ENCODE results near the gene SLC16A4.

Gene SLC16A4

DNA sequence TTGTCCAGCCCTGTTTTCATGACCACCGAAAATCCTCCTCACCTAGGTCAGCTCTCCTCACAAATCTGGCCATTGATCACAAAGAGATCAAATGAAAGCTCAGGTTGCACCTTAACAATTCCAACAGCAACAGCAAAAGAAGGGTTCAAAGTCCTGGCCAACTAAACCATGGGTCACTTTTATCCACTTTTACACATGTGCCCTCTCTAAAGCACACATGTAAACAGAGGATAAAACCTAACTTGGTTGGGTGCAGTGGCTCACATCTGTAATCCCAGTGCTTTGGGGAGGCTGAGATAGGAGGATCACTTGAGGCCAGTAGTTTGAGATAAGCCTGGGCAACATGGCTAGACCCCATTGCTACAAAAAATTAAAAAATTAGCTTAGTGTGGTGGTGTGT is 55.6 kb downstream of the SLC16A4 start:
- no peak for ATAC-seq
- no peak for DNase-seq
- H3K4me1 Mint-ChIP-seq, result peaks cover 28% of the 10 kb centered on the region
- no peak overlapping the region for H3K27ac Mint-ChIP-seq
- H3K4me3 Mint-ChIP-seq, result no peak overlapping the region
- H3K9me3 Mint-ChIP-seq, result no peaks in the 10 kb centered on the region
- H3K27me3 Mint-ChIP-seq, result no peaks in the 10 kb centered on the region

GRCh38 chr1:110328700-110329099 is 62.1 kb downstream of the SLC16A4 start:
- Mint-ChIP-seq H3K4me3 (no peak overlapping the region), H3K4me1 (peaks cover 4% of the 10 kb centered on the region), H3K27me3 (no peaks in the 10 kb centered on the region), H3K27ac (no peak overlapping the region), H3K9me3 (no peaks in the 10 kb centered on the region)
- ATAC-seq (no peak), DNase-seq (no peak)

GRCh38 chr1:110328274-110328673 is 62.6 kb downstream of the SLC16A4 start:
- DNase-seq (no peak), ATAC-seq (no peak)
- Mint-ChIP-seq H3K4me3 (no peak overlapping the region), H3K27me3 (no peaks in the 10 kb centered on the region), H3K27ac (no peak overlapping the region), H3K9me3 (no peaks in the 10 kb centered on the region), H3K4me1 (peaks cover 4% of the 10 kb centered on the region)

DNA sequence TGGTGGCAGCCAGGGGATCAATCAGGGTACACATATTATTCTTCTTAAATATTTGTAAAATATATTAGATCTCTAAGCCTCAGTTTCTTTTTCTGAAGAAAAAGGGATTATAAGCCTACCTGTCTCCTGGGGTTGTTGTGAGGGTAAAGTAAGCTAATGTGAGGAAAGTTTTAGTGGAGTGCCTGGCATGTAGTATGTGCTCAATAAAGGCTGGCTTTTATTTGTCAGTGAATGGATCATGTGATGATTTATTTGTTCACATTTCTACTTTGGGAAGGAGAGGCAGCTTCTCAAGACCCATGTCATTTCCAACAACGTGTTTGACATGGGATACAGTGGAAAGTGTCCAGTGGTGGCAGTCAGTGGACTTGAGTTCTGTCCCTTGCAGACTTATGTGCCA is 64.0 kb downstream of the SLC16A4 start:
- Mint-ChIP-seq H3K27ac (no peak overlapping the region), H3K27me3 (no peaks in the 10 kb centered on the region), H3K4me3 (no peak overlapping the region), H3K4me1 (no peaks in the 10 kb centered on the region), H3K9me3 (no peaks in the 10 kb centered on the region)
- ATAC-seq (no peak), DNase-seq (no peak)

DNA sequence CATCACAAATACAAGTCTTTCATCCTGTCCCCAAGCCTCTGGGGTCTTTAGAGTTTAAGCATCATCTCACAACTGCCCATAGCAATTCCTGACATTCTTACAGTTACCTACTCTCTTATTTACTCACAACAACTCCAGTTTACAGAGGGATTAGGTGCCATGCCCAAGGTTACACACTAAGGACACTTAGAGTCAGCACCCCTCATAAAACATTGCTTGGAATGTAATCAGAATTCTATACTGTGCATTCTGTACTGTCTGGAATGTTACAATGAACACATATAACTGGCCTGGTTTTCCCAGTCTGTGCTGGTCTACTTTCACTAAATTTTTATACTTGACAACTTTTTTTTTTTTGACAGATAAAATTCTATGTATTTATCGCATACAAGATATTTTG is 66.2 kb downstream of the SLC16A4 start:
- no peak overlapping the region for H3K4me3 Mint-ChIP-seq
- peaks cover 0 to 2% of the 10 kb centered on the region in 2 donors for H3K9me3 Mint-ChIP-seq
- DNase-seq, result no peak
- H3K4me1 Mint-ChIP-seq, result no peaks in the 10 kb centered on the region
- no peak overlapping the region for H3K27ac Mint-ChIP-seq
- no peak for ATAC-seq
- no peaks in the 10 kb centered on the region for H3K27me3 Mint-ChIP-seq

GRCh38 chr1:110321846-110322245 is 69.0 kb downstream of the SLC16A4 start:
- H3K4me1 Mint-ChIP-seq, result no peaks in the 10 kb centered on the region
- no peak overlapping the region for H3K27ac Mint-ChIP-seq
- H3K4me3 Mint-ChIP-seq, result no peak overlapping the region

DNA sequence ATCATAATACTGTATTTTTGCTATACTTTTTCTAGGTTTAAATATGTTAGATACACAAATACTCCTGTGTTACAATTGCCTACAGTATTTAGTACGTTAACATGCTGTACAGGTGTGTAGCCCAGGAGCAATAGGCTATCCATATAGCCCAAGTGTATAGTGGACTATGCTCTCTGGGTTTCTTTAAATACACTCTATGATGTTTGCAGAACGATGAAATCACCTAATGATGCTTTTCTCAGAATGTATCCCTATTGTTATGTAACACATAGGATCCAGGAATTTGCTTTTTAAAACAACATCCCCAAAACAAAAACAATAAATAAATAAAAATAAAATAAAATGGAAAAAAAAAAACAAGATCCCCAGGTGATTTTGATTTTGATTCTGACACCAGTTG is 69.8 kb downstream of the SLC16A4 start:
- ATAC-seq (no peak), DNase-seq (no peak)
- peaks cover 0 to 7% of the 10 kb centered on the region in 2 donors for H3K9me3 Mint-ChIP-seq
- no peaks in the 10 kb centered on the region for H3K4me1 Mint-ChIP-seq
- no peak overlapping the region for H3K27ac Mint-ChIP-seq
- no peak overlapping the region for H3K4me3 Mint-ChIP-seq
- no peaks in the 10 kb centered on the region for H3K27me3 Mint-ChIP-seq

More at GRCh38 chr1:110321846-110322245, 69.0 kb downstream of the SLC16A4 start:
- H3K27me3 Mint-ChIP-seq, result no peaks in the 10 kb centered on the region
- no peak for DNase-seq
- no peak for ATAC-seq
- peaks cover 0 to 7% of the 10 kb centered on the region in 2 donors for H3K9me3 Mint-ChIP-seq

DNA sequence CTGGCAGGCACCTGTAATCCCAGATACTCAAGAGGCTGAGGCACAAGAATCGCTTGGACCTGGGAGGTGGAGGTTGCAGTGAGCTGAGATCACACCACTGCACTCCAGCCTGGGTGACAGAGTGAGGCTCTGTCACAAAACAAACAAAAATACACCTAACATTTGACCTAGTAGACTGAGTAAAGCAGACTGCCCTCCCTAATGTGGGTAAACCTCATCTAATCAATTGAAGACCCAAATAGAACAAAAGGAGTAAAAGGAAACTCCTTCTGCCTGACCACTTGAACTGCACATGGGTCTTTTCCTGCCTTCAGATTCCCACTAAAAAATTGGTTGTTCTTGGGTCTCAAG is 70.7 kb downstream of the SLC16A4 start:
- no peak for DNase-seq
- ATAC-seq, result no peak
- H3K9me3 Mint-ChIP-seq, result peaks cover 0 to 7% of the 10 kb centered on the region in 2 donors
- H3K27ac Mint-ChIP-seq, result no peak overlapping the region
- H3K4me1 Mint-ChIP-seq, result no peaks in the 10 kb centered on the region
- H3K27me3 Mint-ChIP-seq, result no peaks in the 10 kb centered on the region
- H3K4me3 Mint-ChIP-seq, result no peak overlapping the region

- DNase-seq (no peak), ATAC-seq (no peak)
- no peaks in the 10 kb centered on the region for H3K4me1 Mint-ChIP-seq
- no peak overlapping the region for H3K4me3 Mint-ChIP-seq
- H3K27me3 Mint-ChIP-seq, result no peaks in the 10 kb centered on the region
- H3K9me3 Mint-ChIP-seq, result peaks cover 0 to 7% of the 10 kb centered on the region in 2 donors
- peak overlapping the region; percentile 21 to 73 for H3K27ac Mint-ChIP-seq
Measured at GRCh38 chr1:110319332-110320167, 71.3 kb downstream of the SLC16A4 start.

DNA sequence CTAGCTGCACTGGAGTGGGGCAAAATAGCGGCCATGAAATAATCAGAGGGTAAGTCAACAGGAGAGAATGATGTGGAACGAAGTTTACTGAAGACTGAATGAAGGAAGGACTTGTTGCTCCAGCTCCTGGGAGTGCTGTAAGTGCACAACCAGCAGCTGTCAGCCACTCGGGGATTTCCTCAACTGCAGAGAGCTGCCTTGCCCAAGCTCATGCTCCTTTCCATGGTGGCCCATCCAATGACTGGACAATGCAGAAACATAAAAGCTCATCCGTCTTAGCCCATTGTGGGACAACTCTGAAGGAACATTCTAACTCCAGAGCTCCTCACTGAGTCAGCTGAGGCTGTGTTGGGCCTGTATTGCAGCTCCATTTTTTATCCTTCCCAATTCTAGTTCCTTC is 72.8 kb downstream of the SLC16A4 start:
- Mint-ChIP-seq H3K4me1 (no peaks in the 10 kb centered on the region), H3K9me3 (peaks cover 0 to 7% of the 10 kb centered on the region in 2 donors), H3K27me3 (no peaks in the 10 kb centered on the region), H3K27ac (peak overlapping the region in 1 of 2 donors; percentile 84), H3K4me3 (no peak overlapping the region)
- ATAC-seq, result no peak
- no peak for DNase-seq

DNA sequence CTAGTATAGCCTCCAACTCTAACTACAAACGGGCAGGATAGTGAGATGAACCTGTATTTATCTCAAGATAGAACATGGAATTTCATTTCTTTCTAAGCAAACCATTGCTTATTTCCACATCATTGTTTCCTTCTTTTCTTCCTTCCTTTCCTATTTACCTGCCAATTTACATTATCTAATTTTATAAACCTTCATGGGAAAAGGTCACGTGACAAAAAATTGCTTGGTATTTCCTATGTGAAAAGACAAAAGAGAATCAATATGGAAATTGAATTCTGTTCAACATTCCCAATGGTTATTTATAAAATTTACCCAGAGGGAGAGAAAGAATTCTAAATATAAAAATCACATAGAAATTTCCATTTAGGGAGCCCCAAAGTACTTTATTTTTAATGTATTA is 74.1 kb downstream of the SLC16A4 start:
- no peak overlapping the region for H3K4me3 Mint-ChIP-seq
- ATAC-seq (no peak), DNase-seq (no peak)
- no peaks in the 10 kb centered on the region for H3K27me3 Mint-ChIP-seq
- peaks cover 5% of the 10 kb centered on the region for H3K4me1 Mint-ChIP-seq
- no peak overlapping the region for H3K27ac Mint-ChIP-seq
- H3K9me3 Mint-ChIP-seq, result peaks cover 0 to 7% of the 10 kb centered on the region in 2 donors

Data from stimulated activated naive CD8-positive, alpha-beta T cell treated with anti-CD3 and anti-CD28 coated beads, Interleukin-15, amount 100 ng/mL, for 72 hours (primary cell).